Kidney (tissue), 14 donors: Measurements from ENCODE around the gene CHRNA7. TPM values are rescaled to one million over a fixed set of nuclear protein-coding genes. Genes with fewer than 3 reads are reported as not detected.
"Not testable (repeated sequence)": the region's sequence is repeated elsewhere in the genome, so short reads cannot be mapped to it uniquely, and the experiment has no call there.

Source experiments
- DNase-seq, 5 donors: peaks; one replicate each; pipeline ENCODE4 v3.0.0-alpha.2; 2013 to 2020
- FAIRE-seq: peaks from 2 replicates; lab custom pipeline; 2012; peaks lifted over from hg19 to GRCh38; lab: Jason Lieb, UNC
- H3K27ac ChIP-seq, 2 donors: one replicate each; pipeline ENCODE4 v1.7.0; 2013; ENCODE audit warnings: low read depth in 2 of 2, low read length in 2 of 2, inconsistent platforms in 1 of 2
- H3K27me3 ChIP-seq: one replicate; pipeline ENCODE4 v1.7.1; 2013; ENCODE audit warnings: low read length, inconsistent platforms; ENCODE audit not compliant: control insufficient read depth, insufficient read depth
- H3K36me3 ChIP-seq, 3 donors: one replicate each; pipeline versions ENCODE4 v1.7.0 to v1.7.1; 2013; ENCODE audit warnings: low read length in 3 of 3, control low read depth in 1 of 3, inconsistent platforms in 1 of 3; ENCODE audit not compliant: insufficient read depth in 3 of 3, control insufficient read depth in 2 of 3
- H3K4me1 ChIP-seq, 3 donors: one replicate each; pipeline versions ENCODE4 v1.7.0 to v1.7.1; 2013; ENCODE audit warnings: low read length in 3 of 3, inconsistent platforms in 1 of 3, low read depth in 1 of 3; ENCODE audit not compliant: control insufficient read depth in 2 of 3, insufficient read depth in 2 of 3
- H3K4me3 ChIP-seq, 3 donors: one replicate each; pipeline versions ENCODE4 v1.7.0 to v1.8.1; 2013; ENCODE audit warnings: low read length in 3 of 3, control low read depth in 1 of 3, inconsistent platforms in 1 of 3
- H3K9ac ChIP-seq, 3 donors: one replicate each; pipeline versions ENCODE4 v1.7.0 to v1.7.1; 2013; ENCODE audit warnings: low read length in 3 of 3, control low read depth in 1 of 3, inconsistent platforms in 1 of 3
- H3K9me3 ChIP-seq, 3 donors: one replicate each; pipeline versions ENCODE4 v1.7.0 to v1.7.1; 2013; ENCODE audit warnings: low read length in 3 of 3, control low read depth in 1 of 3, inconsistent platforms in 1 of 3; ENCODE audit not compliant: control insufficient read depth in 2 of 3, insufficient read depth in 1 of 3
- intact Hi-C: fragments of 100-400 bp; cut with DNase I; formaldehyde crosslinking; loops from one replicate; pipeline ENCODE4 v1.11.1; 2022
- polyA plus RNA-seq: library from polyadenylated mRNA; stranded (reverse); fragments of 350-450 nt; fragmentation: Illumina TruSeq; extraction: RNeasy Lipid Tissue Mini Kit (QIAGEN cat#74804); gene quantifications from one replicate; pipeline ENCODE4 v1.2.3, GENCODE V29; 2014; ENCODE audit warnings: low read depth, low replicate concordance; ENCODE audit not compliant: insufficient read depth
- total RNA-seq: library from RNA; stranded (reverse); fragmentation: NEBNext Ultra II Directional; extraction: Animal tissue kit (Norgen Biotek cat#: 25700); gene quantifications from one replicate; pipeline ENCODE4 v1.2.1, GENCODE V29; 2021
- TF ChIP-seq, protein P1 (sequence below): IDR thresholded peaks from 3 replicates; pipeline ENCODE4 v1.5.1; 2012; ENCODE audit warnings: mild to moderate bottlenecking, moderate library complexity, borderline replicate concordance; ENCODE audit not compliant: insufficient read depth; ENCODE audit errors: extremely low read depth
- donor health status: control.
- donor health status: control.
- donor health status: control.
- donor health status: control.
- donor health status: control.
- donor health status: DM: yes; HTN: yes; CAD: no.
- donor health status: Normal renal cell carcinoma (clear cell type).

The CHRNA7 gene
- total and polyA plus RNA-seq, 2 donors from 2014 or later, result 0.80 to 1.6 TPM

DNA sequence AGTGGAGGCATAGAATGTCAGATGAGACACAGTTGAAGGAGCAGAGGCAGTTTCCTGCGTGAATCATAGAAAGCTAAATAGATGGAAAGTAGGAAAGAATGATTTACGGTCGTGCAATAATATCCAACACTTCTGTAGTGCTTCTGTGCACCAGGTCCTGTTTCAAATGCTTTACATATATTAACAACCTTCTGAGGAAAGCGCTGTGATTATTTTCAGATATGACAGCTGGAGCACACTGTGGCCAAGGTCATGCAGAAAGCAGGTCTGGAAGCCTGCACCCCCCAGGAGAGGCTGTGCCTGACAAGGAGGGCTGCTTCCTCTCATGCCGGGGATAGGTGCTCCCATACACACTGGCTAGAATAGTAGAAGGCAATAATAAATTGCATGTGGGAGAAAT, 104.5 kb downstream of the CHRNA7 start:
- DNase-seq (no peak), FAIRE-seq (no peak)
- TF ChIP-seq, protein P1, sequence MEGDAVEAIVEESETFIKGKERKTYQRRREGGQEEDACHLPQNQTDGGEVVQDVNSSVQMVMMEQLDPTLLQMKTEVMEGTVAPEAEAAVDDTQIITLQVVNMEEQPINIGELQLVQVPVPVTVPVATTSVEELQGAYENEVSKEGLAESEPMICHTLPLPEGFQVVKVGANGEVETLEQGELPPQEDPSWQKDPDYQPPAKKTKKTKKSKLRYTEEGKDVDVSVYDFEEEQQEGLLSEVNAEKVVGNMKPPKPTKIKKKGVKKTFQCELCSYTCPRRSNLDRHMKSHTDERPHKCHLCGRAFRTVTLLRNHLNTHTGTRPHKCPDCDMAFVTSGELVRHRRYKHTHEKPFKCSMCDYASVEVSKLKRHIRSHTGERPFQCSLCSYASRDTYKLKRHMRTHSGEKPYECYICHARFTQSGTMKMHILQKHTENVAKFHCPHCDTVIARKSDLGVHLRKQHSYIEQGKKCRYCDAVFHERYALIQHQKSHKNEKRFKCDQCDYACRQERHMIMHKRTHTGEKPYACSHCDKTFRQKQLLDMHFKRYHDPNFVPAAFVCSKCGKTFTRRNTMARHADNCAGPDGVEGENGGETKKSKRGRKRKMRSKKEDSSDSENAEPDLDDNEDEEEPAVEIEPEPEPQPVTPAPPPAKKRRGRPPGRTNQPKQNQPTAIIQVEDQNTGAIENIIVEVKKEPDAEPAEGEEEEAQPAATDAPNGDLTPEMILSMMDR, result no peak
- H3K4me3 ChIP-seq, result no peak overlapping the region
- intact Hi-C loops, result no loop called here
- H3K27me3 ChIP-seq, result no peaks in the 10 kb centered on the region
- H3K36me3 ChIP-seq, result no peaks in the 10 kb centered on the region
- no peaks in the 10 kb centered on the region for H3K9me3 ChIP-seq
- no peak overlapping the region for H3K27ac ChIP-seq
- no peak overlapping the region for H3K9ac ChIP-seq
- H3K4me1 ChIP-seq, result no peaks in the 10 kb centered on the region

DNA sequence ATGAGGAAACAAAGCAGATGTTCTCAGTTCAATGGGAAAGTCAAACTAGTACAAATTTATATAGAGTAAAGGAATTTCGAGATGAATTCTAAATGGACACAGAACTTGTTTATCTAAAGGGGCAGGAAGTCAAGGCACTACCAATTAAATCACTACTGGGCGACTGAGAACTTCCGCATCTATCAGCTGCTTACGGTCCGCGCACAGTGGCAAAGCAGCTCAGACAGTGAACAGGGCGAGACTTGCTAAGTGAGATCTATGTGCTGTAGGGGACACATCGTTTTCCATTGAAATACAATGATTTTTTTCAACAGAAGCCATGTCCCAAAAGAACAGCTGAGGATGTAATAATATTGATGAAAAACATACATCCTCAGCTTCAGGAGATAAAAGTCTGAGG, 105.0 kb downstream of the CHRNA7 start:
- TF ChIP-seq, protein P1, result no peak
- intact Hi-C loops, result no loop called here
- FAIRE-seq (no peak), DNase-seq (no peak)
- H3K27me3 ChIP-seq, result no peaks in the 10 kb centered on the region
- no peaks in the 10 kb centered on the region for H3K36me3 ChIP-seq
- H3K9ac ChIP-seq, result no peak overlapping the region
- no peaks in the 10 kb centered on the region for H3K4me1 ChIP-seq
- no peaks in the 10 kb centered on the region for H3K9me3 ChIP-seq
- no peak overlapping the region for H3K4me3 ChIP-seq
- H3K27ac ChIP-seq, result no peak overlapping the region

DNA sequence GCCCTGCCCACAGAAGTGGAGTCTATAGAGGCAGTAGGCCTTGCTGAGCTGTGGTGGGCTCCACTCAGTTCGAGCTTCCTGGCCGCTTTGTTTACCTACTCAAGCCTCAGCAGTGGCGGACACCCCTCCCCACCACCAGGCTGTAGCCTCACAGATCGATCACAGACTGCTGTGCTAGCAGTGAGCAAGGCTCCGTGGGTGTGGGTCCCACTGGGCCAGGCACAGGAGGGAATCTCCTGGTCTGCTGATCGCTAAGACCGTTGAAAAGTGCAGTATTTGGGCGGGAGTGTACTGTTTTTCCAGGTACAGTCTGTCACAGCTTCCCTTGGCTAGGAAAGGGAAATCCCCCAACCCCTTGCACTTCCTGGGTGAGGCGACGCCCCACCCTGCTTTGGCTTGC, 115.2 kb downstream of the CHRNA7 start:
- H3K9ac ChIP-seq, FAIRE-seq, H3K9me3 ChIP-seq: not testable (repeated sequence)

DNA sequence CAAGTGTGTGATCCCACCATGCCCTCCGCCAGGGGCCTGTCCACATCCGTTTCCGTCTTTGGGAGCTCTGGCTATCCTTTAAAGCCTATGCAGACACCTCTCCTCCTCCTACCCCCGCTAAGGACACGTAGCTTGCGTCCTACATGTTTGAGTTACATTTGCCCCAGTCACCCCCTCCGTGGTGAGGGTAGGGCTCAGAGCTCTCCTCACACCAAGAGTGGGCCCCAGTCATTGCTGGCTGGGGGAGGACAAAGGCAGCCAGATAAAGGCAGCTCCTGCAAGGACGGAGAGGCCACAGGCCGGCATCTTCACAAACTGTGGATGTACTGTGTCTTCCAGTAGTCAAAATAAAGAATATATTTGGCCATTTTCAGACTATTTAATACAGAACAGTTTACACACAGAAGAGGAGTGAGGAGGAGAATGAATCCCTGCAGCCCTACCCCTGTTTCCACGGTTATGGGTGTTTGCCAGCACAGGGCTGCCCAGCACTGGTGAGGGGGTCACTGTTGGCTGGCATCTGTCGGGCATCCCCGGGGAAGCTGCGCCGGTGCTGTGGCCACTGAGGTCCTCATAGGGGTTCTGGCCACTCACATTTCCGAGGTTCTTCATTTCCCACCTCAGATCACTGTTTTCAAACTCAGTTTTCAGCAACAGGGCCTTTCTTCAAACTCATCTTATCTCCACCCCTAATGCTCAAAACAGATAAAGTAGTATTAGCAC, 118.7 kb downstream of the CHRNA7 start:
- intact Hi-C loops, result no loop called here
- H3K9me3 ChIP-seq, result no peaks in the 10 kb centered on the region
- no peaks in the 10 kb centered on the region for H3K36me3 ChIP-seq
- H3K27ac ChIP-seq, result no peak overlapping the region
- no peaks in the 10 kb centered on the region for H3K27me3 ChIP-seq
- H3K4me1 ChIP-seq, result no peaks in the 10 kb centered on the region
- DNase-seq (no peak), FAIRE-seq (no peak)
- no peak overlapping the region for H3K9ac ChIP-seq
- no peak overlapping the region for H3K4me3 ChIP-seq
- TF ChIP-seq, protein P1, result no peak

More for the DNA sequence above, 115.2 kb downstream of the CHRNA7 start:
- H3K27me3 ChIP-seq, H3K4me3 ChIP-seq, DNase-seq, H3K36me3 ChIP-seq, intact Hi-C loops, H3K27ac ChIP-seq, H3K4me1 ChIP-seq: not testable (repeated sequence)
